C4-2B (cell line): Measurements from ENCODE around the gene CCDC71.

Source experiments
- ZFX ChIP-seq: fragments of 450-650 bp; IDR thresholded peaks from 2 replicates; pipeline ENCODE4 v1.6.1; 2017
- TF ChIP-seq, protein P1 (sequence below): fragments of 450-650 bp; conservative IDR thresholded peaks from 2 replicates; pipeline ENCODE4 v1.5.1; 2017; ENCODE audit warnings: mild to moderate bottlenecking

GRCh38 chr3:49172551-49173041, 6.5 kb upstream of the CCDC71 start:
- TF ChIP-seq, protein P1, sequence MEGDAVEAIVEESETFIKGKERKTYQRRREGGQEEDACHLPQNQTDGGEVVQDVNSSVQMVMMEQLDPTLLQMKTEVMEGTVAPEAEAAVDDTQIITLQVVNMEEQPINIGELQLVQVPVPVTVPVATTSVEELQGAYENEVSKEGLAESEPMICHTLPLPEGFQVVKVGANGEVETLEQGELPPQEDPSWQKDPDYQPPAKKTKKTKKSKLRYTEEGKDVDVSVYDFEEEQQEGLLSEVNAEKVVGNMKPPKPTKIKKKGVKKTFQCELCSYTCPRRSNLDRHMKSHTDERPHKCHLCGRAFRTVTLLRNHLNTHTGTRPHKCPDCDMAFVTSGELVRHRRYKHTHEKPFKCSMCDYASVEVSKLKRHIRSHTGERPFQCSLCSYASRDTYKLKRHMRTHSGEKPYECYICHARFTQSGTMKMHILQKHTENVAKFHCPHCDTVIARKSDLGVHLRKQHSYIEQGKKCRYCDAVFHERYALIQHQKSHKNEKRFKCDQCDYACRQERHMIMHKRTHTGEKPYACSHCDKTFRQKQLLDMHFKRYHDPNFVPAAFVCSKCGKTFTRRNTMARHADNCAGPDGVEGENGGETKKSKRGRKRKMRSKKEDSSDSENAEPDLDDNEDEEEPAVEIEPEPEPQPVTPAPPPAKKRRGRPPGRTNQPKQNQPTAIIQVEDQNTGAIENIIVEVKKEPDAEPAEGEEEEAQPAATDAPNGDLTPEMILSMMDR: no peak
- no peak for TF ChIP-seq ZFX
